Right cardiac atrium (tissue), 5 donors: ENCODE data around the gene ZNF521. TPM values are rescaled to one million over a fixed set of nuclear protein-coding genes. Genes with fewer than 3 reads are reported as not detected.

ENCODE experiments used
- ATAC-seq, 2 donors: fragments of 200-7000 bp; cut with Tn5 transposase; one replicate each; pipeline versions ENCODE4 v1.8.0 to v1.9.1; 2020; ENCODE audit warnings: moderate library complexity in 2 of 2, mild to moderate bottlenecking in 1 of 2
- DNase-seq, 3 donors: peaks; one replicate each; pipeline ENCODE4 v3.0.0-alpha.2; 2020
- H3K27ac ChIP-seq: one replicate; pipeline ENCODE4 v1.5.1; 2013; ENCODE audit warnings: mild to moderate bottlenecking, low read length, control low read depth, moderate library complexity
- H3K27me3 ChIP-seq: one replicate; pipeline ENCODE4 v1.6.1; 2013; ENCODE audit not compliant: control insufficient read depth, insufficient read depth
- H3K4me1 ChIP-seq: one replicate; pipeline ENCODE4 v1.6.1; 2013; ENCODE audit warnings: low read length; ENCODE audit not compliant: control insufficient read depth, insufficient read depth
- H3K4me3 ChIP-seq: one replicate; pipeline ENCODE4 v1.5.1; 2013; ENCODE audit warnings: low read length, control low read depth
- H3K9me3 ChIP-seq: one replicate; pipeline ENCODE4 v1.6.1; 2013; ENCODE audit warnings: low read length; ENCODE audit not compliant: control insufficient read depth
- WGBS: extraction: QIAGEN DNeasy Blood & Tissue Kit; methylation state at CpG from one replicate; pipeline ENCODE4 v1.1.7; 2013; 5-methylcytosine and 5-hydroxymethylcytosine counted together
- intact Hi-C, 4 donors: fragments of 100-400 bp; cut with DNase I; formaldehyde crosslinking; loops; one replicate each; pipeline versions ENCODE4 v1.11.0 to v1.14.0; 2022 to 2023
- polyA plus RNA-seq: library from polyadenylated mRNA; stranded (reverse); fragments of 200-250 nt; gene quantifications from one replicate; pipeline ENCODE4 v1.2.3, GENCODE V29; 2013
- total RNA-seq, 4 donors: library from RNA; stranded (reverse); fragmentation: NEBNext Ultra II Directional; extraction: Animal tissue kit (Norgen Biotek cat#: 25700); gene quantifications; one replicate each; pipeline ENCODE4 v1.2.1, GENCODE V29; 2021
- donor health status: healthy with polysubstance abuse.
- donor health status: DM: no; HTN: yes; CAD: no.
- donor health status: DM: no; HTN: no; CAD: no.
- donor health status: DM: no; HTN: yes; CAD: no; lungs with severe emphysema.
- donor health status: DM: yes; HTN: yes; CAD: no.

ZNF521 gene
- total and polyA plus RNA-seq, 5 donors, result 7.2 to 54.5 (median 38.8) TPM

- 54% methylated on average over 1 of the region's 1 CpG for WGBS
- Histone ChIP-seq H3K4me1 (peaks cover 8% of the 10 kb centered on the region), H3K4me3 (no peak overlapping the region), H3K27ac (no peak overlapping the region), H3K9me3 (no peaks in the 10 kb centered on the region), H3K27me3 (no peaks in the 10 kb centered on the region)
- no peak for DNase-seq
- peak in 1 of 2 donors; percentile 36 for ATAC-seq
- intact Hi-C loops, result loop anchor here in 1 of 4 donors (10.0 kb wide), 1 partner anchor 354 kb away; no protein-coding TSS in a partner anchor
Measured at GRCh38 chr18:25228410-25228809, 123.6 kb downstream of the ZNF521 start.

DNA sequence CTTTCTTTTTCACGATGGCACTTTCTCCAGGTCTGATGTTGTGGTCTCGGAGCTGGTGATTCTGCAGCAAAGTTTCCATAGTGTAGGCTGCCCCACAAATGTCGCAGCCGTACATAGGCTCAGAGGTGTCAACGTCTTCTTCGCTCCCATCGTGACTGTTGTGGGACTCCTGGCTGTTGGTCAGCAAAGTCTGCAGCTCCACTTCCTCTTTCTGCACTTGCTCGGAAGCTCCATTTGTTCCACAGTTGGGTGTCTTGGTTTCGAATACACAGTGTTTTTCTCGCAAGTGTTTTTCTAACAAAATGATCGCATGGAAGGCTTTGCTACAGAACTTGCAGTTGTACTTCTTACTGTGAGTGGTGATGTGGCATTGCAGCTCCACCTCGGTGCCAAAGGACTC lies 126.8 kb downstream of the ZNF521 start:
- ATAC-seq, result no peak
- H3K9me3 ChIP-seq, result no peaks in the 10 kb centered on the region
- H3K4me1 ChIP-seq, result no peaks in the 10 kb centered on the region
- intact Hi-C loops, result loop anchor here in 1 of 4 donors (10.0 kb wide), 1 partner anchor 350 kb away; no protein-coding TSS in a partner anchor
- H3K27ac ChIP-seq, result no peak overlapping the region
- no peak overlapping the region for H3K4me3 ChIP-seq
- H3K27me3 ChIP-seq, result no peaks in the 10 kb centered on the region
- WGBS, result 88% methylated on average over 12 of the region's 12 CpGs
- DNase-seq, result no peak

- Histone ChIP-seq H3K4me3 (no peak overlapping the region), H3K4me1 (no peaks in the 10 kb centered on the region), H3K27ac (no peak overlapping the region), H3K9me3 (no peaks in the 10 kb centered on the region), H3K27me3 (no peaks in the 10 kb centered on the region)
- intact Hi-C loops, result loop anchor here in 1 of 4 donors (10.0 kb wide), 1 partner anchor 349 kb away; no protein-coding TSS in a partner anchor
- 89% methylated on average over 23 of the region's 23 CpGs for WGBS
- DNase-seq (no peak), ATAC-seq (no peak)
Measured at GRCh38 chr18:25223899-25224886, 127.8 kb downstream of the ZNF521 start.

DNA sequence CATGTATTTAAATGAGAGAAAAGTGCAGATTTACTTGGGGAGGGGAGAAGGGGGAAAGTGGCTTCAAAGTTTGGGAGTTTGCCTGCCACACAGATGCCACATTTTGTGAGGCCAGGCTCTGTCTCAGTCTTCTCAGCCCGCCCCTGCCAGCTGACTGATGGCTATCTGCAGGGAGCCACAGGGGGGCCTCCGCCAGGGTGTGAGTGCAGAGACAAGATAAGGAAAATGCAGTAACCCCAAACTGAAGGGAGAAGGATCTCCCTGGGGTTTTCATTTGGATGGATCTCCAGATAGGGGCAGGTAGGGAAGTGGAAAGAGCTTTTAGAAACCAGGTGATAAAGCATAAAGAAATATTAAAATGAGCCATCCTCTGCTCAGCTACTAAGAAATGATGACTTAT lies 128.8 kb downstream of the ZNF521 start:
- no peaks in the 10 kb centered on the region for H3K27me3 ChIP-seq
- ATAC-seq (no peak), DNase-seq (no peak)
- no peaks in the 10 kb centered on the region for H3K4me1 ChIP-seq
- 67% methylated on average over 2 of the region's 2 CpGs for WGBS
- H3K4me3 ChIP-seq, result no peak overlapping the region
- no peak overlapping the region for H3K27ac ChIP-seq
- H3K9me3 ChIP-seq, result no peaks in the 10 kb centered on the region
- intact Hi-C loops, result loop anchor here in 1 of 4 donors (10.0 kb wide), 1 partner anchor 348 kb away; no protein-coding TSS in a partner anchor

DNA sequence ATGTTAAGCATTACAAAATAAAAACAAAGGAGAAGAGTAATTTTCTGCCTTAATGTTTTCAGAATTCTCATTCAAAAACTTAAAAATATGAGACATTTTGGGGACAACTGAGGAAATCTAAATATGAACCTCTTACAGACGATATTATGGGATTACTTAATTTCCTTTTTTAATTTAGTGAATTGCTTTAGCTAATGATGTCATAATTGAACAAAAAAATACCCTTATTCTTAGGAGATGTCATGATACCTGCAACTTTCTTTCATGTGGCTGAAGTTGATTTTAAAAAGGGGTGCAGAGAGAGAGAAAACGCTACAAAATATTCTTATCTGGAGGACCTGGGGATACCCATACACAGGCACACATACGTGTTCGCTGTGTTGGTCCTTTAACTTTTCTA lies 129.3 kb downstream of the ZNF521 start:
- no peak for DNase-seq
- H3K27me3 ChIP-seq, result no peaks in the 10 kb centered on the region
- H3K4me3 ChIP-seq, result no peak overlapping the region
- no peak for ATAC-seq
- no peak overlapping the region for H3K27ac ChIP-seq
- H3K4me1 ChIP-seq, result no peaks in the 10 kb centered on the region
- H3K9me3 ChIP-seq, result no peaks in the 10 kb centered on the region
- WGBS, result 85% methylated on average over 4 of the region's 4 CpGs
- intact Hi-C loops, result loop anchor here in 1 of 4 donors (10.0 kb wide), 1 partner anchor 348 kb away; no protein-coding TSS in a partner anchor

GRCh38 chr18:25210622-25211021 lies 141.3 kb downstream of the ZNF521 start:
- Histone ChIP-seq H3K9me3 (no peaks in the 10 kb centered on the region), H3K4me1 (no peaks in the 10 kb centered on the region), H3K27ac (no peak overlapping the region), H3K4me3 (no peak overlapping the region), H3K27me3 (no peaks in the 10 kb centered on the region)
- intact Hi-C loops, result no loop called here
- whole genome bisulfite sequencing, result 73% methylated on average over 3 of the region's 3 CpGs
- DNase-seq (no peak), ATAC-seq (peak; percentile 40 to 45)

DNA sequence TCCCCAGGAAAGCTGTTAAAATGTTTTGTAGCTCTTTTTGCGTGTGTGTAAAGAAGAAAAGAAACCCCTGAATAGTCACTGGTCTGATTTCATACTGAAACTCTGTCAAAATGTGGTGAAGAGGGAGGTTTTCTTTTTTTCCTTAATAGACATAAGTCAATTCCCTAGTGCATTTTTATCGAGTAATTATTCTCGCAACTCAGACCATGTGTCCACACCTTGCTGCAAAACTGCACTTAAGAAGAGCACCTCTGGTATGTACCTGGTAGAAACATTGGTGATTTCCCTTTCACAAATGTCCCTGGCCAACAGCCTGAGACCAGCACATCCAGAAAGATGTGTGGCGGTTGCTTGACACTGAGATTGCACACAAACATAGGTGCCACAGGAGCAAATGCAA lies 159.9 kb downstream of the ZNF521 start:
- ATAC-seq (no peak), DNase-seq (no peak)
- Histone ChIP-seq H3K4me1 (peaks cover 4% of the 10 kb centered on the region), H3K27me3 (no peaks in the 10 kb centered on the region), H3K9me3 (no peaks in the 10 kb centered on the region), H3K4me3 (no peak overlapping the region), H3K27ac (no peak overlapping the region)
- intact Hi-C loops, result no loop called here
- WGBS, result 77% methylated on average over 4 of the region's 4 CpGs

DNA sequence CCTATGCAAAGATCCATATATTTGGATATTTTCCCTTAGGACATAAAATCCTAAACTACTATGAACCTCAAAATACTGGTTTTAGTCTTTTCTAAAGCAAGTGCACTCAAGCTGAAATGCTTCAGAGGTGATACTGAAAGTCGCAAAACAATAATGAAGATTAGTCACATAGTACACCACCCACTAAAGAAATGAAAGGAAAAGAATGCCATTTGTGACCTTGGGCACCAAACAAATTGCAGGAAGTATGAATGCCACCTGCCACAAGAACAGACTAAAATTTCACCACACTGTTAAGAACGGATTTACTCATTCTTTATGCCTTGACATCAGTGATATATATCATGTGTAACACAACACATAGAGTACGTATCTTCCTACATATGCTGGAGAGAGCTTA lies 161.5 kb downstream of the ZNF521 start:
- intact Hi-C loops, result no loop called here
- ATAC-seq (peak in 1 of 2 donors; percentile 44), DNase-seq (no peak)
- H3K27me3 ChIP-seq, result no peaks in the 10 kb centered on the region
- peaks cover 4% of the 10 kb centered on the region for H3K4me1 ChIP-seq
- H3K4me3 ChIP-seq, result no peak overlapping the region
- H3K9me3 ChIP-seq, result no peaks in the 10 kb centered on the region
- WGBS, result 85% methylated on average over 3 of the region's 3 CpGs
- no peak overlapping the region for H3K27ac ChIP-seq

- intact Hi-C loops, result no loop called here
- Histone ChIP-seq H3K4me1 (peaks cover 4% of the 10 kb centered on the region), H3K27ac (no peak overlapping the region), H3K4me3 (no peak overlapping the region), H3K9me3 (no peaks in the 10 kb centered on the region), H3K27me3 (no peaks in the 10 kb centered on the region)
- DNase-seq (no peak), ATAC-seq (no peak)
- WGBS, result 93% methylated on average over 7 of the region's 7 CpGs
Measured at GRCh38 chr18:25189391-25190185, 162.4 kb downstream of the ZNF521 start.

DNA sequence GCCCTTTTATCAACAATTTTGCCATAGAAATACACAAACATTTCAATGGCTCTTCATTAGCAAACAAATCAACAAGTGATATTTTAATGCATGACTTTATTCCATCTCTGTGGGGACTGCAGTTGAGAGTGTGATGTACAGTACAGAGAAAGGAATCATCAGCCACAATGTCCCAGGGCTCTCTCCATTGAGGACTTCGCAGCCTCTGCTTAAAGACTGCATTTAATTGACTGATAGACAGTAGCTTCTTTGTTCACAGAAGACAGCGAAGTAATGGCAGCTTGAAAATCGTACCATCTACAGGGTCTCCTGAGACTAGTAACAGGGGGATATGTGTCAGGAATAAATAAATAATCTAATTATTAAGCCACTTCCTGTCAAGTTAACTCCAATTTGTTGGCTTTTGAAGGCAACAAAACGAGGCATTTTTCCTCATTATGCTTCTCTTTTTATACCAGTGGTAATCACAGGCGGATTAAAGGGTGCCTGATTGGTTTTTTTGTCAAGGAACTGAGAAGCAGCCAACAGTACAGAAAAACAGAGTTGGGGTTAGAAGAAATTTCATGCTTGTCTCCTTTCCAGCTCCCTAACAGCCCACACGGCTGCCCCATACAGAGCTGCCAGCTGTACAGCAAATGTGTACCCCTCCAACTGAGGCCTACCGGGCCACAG lies 164.3 kb downstream of the ZNF521 start:
- DNase-seq (no peak), ATAC-seq (no peak)
- Histone ChIP-seq H3K27me3 (no peaks in the 10 kb centered on the region), H3K4me3 (no peak overlapping the region), H3K9me3 (no peaks in the 10 kb centered on the region), H3K4me1 (peaks cover 4% of the 10 kb centered on the region), H3K27ac (no peak overlapping the region)
- intact Hi-C loops, result no loop called here
- 76% methylated on average over 7 of the region's 7 CpGs for WGBS
